ENCODE data around the gene DYNLT1. TPM values are rescaled to one million over a fixed set of nuclear protein-coding genes. Genes with fewer than 3 reads are reported as not detected.

DYNLT1 gene
- total and polyA plus RNA-seq, 10 of the 15 experiments (the other 5 are each of a cell fraction or from before 2014, with no cell fraction given), result 33.6 to 298 (median 89.2) TPM

DNA sequence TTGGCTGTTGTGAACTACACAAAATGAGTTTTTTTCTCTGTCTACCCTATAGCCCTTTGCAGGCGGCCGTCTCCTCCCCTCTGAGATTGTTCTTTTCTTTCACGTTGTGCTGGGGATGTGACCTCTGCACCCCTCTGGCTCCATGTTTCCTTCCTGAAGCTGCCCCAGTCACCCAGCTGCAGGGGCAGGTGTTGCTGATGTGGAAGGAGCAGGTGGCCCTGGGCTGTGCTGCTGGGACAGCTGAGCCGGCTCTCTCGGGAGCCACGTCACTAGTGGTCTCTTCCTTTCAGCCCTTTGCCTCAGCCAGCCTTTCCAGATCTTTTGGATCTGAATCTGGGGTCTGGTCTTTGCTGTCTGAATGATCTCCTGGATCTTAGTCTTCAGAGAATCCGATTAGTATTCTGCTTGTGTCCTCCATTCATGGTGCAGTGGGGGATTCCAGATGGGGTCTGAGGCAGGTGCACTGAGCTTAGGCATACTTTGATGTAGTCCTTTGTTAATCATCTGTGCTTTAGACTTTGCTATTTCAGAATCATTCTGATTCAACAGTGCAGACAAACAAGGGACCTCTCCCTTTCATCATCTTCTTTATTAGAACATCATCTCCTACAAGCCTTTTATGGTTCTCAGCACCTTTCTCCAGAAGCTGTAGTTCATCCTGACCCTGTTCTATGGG, 53.3 kb downstream of the DYNLT1 start:
- Histone ChIP-seq H4K20me1 (ENCODE audit: control insufficient read depth, insufficient read depth) (no peaks in the 10 kb centered on the region), H3K27me3 (replicated peaks in 1 of 2; ENCODE audit: control insufficient read depth in 2 of 2, insufficient read depth in 2 of 2, low read length in 1 of 2) (no peaks in the 10 kb centered on the region), H3K36me3 (ENCODE audit: control insufficient read depth in 2 of 2, insufficient read depth in 2 of 2, low read length in 1 of 2) (peaks cover 14 to 16% of the 10 kb centered on the region in 2 experiments), H3K27ac (ENCODE audit: control insufficient read depth, insufficient read depth) (no peak overlapping the region), H3K79me2 (ENCODE audit: control insufficient read depth, insufficient read depth, low read length) (no peaks in the 10 kb centered on the region), H3K4me2 (ENCODE audit: control insufficient read depth, insufficient read depth) (no peak overlapping the region), H3K9me3 (replicated peaks; ENCODE audit: control insufficient read depth, insufficient read depth, low read length) (no peaks in the 10 kb centered on the region), H3K9ac (ENCODE audit: control insufficient read depth, insufficient read depth, low read length) (no peak overlapping the region), H3K4me3 (no peak overlapping the region), H2AFZ (ENCODE audit: control insufficient read depth, low read depth, low read length) (no peak overlapping the region), H3K4me1 (ENCODE audit: control insufficient read depth, insufficient read depth, low read length) (no peaks in the 10 kb centered on the region)
- ChIA-PET CTCF (no interaction called here), SMC1A (ENCODE audit: uncharacterized antibody, unreplicated experiment) (no interaction called here), POLR2A (no interaction called here), RAD21 (ENCODE audit: unreplicated experiment) (no interaction called here)
- intact Hi-C loops (cut with micrococcal nuclease; ENCODE audit: unreplicated experiment), result no loop called here
- FAIRE-seq, result no peak
- in situ Hi-C loops (cut with MboI), result no loop called here
- no peak for DNase-seq (ENCODE audit: low read depth, low spot score)
- 88% methylated on average over 7 of the region's 7 CpGs for WGBS (ENCODE audit: insufficient coverage, insufficient replicate concordance, low lambda C conversion rate, missing lambda C conversion rate)
- no peak for ATAC-seq
- no TSS peak for BruUV-seq (replicated peaks)
- TF ChIP-seq, protein P1, sequence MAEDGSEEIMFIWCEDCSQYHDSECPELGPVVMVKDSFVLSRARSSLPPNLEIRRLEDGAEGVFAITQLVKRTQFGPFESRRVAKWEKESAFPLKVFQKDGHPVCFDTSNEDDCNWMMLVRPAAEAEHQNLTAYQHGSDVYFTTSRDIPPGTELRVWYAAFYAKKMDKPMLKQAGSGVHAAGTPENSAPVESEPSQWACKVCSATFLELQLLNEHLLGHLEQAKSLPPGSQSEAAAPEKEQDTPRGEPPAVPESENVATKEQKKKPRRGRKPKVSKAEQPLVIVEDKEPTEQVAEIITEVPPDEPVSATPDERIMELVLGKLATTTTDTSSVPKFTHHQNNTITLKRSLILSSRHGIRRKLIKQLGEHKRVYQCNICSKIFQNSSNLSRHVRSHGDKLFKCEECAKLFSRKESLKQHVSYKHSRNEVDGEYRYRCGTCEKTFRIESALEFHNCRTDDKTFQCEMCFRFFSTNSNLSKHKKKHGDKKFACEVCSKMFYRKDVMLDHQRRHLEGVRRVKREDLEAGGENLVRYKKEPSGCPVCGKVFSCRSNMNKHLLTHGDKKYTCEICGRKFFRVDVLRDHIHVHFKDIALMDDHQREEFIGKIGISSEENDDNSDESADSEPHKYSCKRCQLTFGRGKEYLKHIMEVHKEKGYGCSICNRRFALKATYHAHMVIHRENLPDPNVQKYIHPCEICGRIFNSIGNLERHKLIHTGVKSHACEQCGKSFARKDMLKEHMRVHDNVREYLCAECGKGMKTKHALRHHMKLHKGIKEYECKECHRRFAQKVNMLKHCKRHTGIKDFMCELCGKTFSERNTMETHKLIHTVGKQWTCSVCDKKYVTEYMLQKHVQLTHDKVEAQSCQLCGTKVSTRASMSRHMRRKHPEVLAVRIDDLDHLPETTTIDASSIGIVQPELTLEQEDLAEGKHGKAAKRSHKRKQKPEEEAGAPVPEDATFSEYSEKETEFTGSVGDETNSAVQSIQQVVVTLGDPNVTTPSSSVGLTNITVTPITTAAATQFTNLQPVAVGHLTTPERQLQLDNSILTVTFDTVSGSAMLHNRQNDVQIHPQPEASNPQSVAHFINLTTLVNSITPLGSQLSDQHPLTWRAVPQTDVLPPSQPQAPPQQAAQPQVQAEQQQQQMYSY (CRISPR knock-in tag; IDR thresholded peaks at IDR 0.05), result no peak
- TF ChIP-seq, protein P2, sequence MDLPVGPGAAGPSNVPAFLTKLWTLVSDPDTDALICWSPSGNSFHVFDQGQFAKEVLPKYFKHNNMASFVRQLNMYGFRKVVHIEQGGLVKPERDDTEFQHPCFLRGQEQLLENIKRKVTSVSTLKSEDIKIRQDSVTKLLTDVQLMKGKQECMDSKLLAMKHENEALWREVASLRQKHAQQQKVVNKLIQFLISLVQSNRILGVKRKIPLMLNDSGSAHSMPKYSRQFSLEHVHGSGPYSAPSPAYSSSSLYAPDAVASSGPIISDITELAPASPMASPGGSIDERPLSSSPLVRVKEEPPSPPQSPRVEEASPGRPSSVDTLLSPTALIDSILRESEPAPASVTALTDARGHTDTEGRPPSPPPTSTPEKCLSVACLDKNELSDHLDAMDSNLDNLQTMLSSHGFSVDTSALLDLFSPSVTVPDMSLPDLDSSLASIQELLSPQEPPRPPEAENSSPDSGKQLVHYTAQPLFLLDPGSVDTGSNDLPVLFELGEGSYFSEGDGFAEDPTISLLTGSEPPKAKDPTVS (IDR thresholded peaks at IDR 0.05; ENCODE audit: low read depth, low read length), result no peak
- TF ChIP-seq, protein P3, sequence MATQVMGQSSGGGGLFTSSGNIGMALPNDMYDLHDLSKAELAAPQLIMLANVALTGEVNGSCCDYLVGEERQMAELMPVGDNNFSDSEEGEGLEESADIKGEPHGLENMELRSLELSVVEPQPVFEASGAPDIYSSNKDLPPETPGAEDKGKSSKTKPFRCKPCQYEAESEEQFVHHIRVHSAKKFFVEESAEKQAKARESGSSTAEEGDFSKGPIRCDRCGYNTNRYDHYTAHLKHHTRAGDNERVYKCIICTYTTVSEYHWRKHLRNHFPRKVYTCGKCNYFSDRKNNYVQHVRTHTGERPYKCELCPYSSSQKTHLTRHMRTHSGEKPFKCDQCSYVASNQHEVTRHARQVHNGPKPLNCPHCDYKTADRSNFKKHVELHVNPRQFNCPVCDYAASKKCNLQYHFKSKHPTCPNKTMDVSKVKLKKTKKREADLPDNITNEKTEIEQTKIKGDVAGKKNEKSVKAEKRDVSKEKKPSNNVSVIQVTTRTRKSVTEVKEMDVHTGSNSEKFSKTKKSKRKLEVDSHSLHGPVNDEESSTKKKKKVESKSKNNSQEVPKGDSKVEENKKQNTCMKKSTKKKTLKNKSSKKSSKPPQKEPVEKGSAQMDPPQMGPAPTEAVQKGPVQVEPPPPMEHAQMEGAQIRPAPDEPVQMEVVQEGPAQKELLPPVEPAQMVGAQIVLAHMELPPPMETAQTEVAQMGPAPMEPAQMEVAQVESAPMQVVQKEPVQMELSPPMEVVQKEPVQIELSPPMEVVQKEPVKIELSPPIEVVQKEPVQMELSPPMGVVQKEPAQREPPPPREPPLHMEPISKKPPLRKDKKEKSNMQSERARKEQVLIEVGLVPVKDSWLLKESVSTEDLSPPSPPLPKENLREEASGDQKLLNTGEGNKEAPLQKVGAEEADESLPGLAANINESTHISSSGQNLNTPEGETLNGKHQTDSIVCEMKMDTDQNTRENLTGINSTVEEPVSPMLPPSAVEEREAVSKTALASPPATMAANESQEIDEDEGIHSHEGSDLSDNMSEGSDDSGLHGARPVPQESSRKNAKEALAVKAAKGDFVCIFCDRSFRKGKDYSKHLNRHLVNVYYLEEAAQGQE (IDR thresholded peaks at IDR 0.05; ENCODE audit: low read depth, low read length), result no peak
- TF ChIP-seq IRF4 (IDR thresholded peaks at IDR 0.05; ENCODE audit: low read depth, low read length) (no peak), EGR1 (IDR thresholded peaks at IDR 0.05; ENCODE audit: borderline replicate concordance in 1 of 2, low read depth in 2 of 2, low read length in 2 of 2) (no peak), JUND (IDR thresholded peaks at IDR 0.05; ENCODE audit: low read depth, low read length) (no peak), HCFC1 (IDR thresholded peaks at IDR 0.05; ENCODE audit: low read length) (no peak), CHD2 (IDR thresholded peaks at IDR 0.05; ENCODE audit: borderline replicate concordance, low read depth, low read length) (no peak)
- TF ChIP-seq, protein P4, sequence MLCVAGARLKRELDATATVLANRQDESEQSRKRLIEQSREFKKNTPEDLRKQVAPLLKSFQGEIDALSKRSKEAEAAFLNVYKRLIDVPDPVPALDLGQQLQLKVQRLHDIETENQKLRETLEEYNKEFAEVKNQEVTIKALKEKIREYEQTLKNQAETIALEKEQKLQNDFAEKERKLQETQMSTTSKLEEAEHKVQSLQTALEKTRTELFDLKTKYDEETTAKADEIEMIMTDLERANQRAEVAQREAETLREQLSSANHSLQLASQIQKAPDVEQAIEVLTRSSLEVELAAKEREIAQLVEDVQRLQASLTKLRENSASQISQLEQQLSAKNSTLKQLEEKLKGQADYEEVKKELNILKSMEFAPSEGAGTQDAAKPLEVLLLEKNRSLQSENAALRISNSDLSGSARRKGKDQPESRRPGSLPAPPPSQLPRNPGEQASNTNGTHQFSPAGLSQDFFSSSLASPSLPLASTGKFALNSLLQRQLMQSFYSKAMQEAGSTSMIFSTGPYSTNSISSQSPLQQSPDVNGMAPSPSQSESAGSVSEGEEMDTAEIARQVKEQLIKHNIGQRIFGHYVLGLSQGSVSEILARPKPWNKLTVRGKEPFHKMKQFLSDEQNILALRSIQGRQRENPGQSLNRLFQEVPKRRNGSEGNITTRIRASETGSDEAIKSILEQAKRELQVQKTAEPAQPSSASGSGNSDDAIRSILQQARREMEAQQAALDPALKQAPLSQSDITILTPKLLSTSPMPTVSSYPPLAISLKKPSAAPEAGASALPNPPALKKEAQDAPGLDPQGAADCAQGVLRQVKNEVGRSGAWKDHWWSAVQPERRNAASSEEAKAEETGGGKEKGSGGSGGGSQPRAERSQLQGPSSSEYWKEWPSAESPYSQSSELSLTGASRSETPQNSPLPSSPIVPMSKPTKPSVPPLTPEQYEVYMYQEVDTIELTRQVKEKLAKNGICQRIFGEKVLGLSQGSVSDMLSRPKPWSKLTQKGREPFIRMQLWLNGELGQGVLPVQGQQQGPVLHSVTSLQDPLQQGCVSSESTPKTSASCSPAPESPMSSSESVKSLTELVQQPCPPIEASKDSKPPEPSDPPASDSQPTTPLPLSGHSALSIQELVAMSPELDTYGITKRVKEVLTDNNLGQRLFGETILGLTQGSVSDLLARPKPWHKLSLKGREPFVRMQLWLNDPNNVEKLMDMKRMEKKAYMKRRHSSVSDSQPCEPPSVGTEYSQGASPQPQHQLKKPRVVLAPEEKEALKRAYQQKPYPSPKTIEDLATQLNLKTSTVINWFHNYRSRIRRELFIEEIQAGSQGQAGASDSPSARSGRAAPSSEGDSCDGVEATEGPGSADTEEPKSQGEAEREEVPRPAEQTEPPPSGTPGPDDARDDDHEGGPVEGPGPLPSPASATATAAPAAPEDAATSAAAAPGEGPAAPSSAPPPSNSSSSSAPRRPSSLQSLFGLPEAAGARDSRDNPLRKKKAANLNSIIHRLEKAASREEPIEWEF (IDR thresholded peaks at IDR 0.05; ENCODE audit: insufficient replicate concordance, low read depth, low read length), result no peak

Data from GM12878 (cell line).